Measurements from ENCODE around the gene DIS3L2. TPM values are rescaled to one million over a fixed set of nuclear protein-coding genes. Genes with fewer than 3 reads are reported as not detected.

Gene DIS3L2
- total RNA-seq, 1 experiment from 2014 or later: 28.5 TPM

GRCh38 chr2:231920795-231921194 lies 40.7 kb upstream of the DIS3L2 start (continued):
- no peak for TF ChIP-seq STAT6 (CRISPR knock-in tag; conservative IDR thresholded peaks at IDR 0.05; ENCODE audit: low read depth)
- no peak for TF ChIP-seq E2F5 (CRISPR knock-in tag; IDR thresholded peaks at IDR 0.05)

- Mint-ChIP-seq H3K4me1 (peaks cover 15% of the 10 kb centered on the region), H3K27ac (no peak overlapping the region), H3K27me3 (ENCODE audit: low read depth) (peaks cover 35% of the 10 kb centered on the region), H3K36me3 (no peaks in the 10 kb centered on the region), H3K9me3 (no peaks in the 10 kb centered on the region), H3K4me3 (no peak overlapping the region)
- DNase-seq (ENCODE audit: low spot score): no peak
- CTCF ChIA-PET: interaction anchor here (0.9 to 5.1 kb wide), 3 partner anchors 10 to 22 kb away, joined by 3 to 70 read pairs (median 3); no protein-coding TSS in a partner anchor
- POLR2A ChIA-PET: no interaction called here
- ATAC-seq: no peak
- TF ChIP-seq SMAD4 (CRISPR knock-in tag; IDR thresholded peaks at IDR 0.05) (no peak), TEAD1 (CRISPR knock-in tag; IDR thresholded peaks at IDR 0.05) (no peak)
Measured at GRCh38 chr2:231922311-231923009, 39.1 kb upstream of the DIS3L2 start.

- ATAC-seq (no peak), DNase-seq (ENCODE audit: low spot score) (no peak)
- H3K4me1 Mint-ChIP-seq: peaks cover 15% of the 10 kb centered on the region
- TF ChIP-seq ERG (CRISPR knock-in tag; IDR thresholded peaks at IDR 0.05) (no peak), E2F1 (CRISPR knock-in tag; IDR thresholded peaks at IDR 0.05) (no peak), ETV6 (CRISPR knock-in tag; IDR thresholded peaks at IDR 0.05) (no peak), ZNF423 (CRISPR knock-in tag; IDR thresholded peaks at IDR 0.05) (no peak), ZNF219 (CRISPR knock-in tag; IDR thresholded peaks at IDR 0.05; ENCODE audit: borderline replicate concordance) (no peak)
- no peaks in the 10 kb centered on the region for H3K36me3 Mint-ChIP-seq
- no peak overlapping the region for H3K4me3 Mint-ChIP-seq
- H3K9me3 Mint-ChIP-seq: no peaks in the 10 kb centered on the region
- CTCF ChIA-PET: interaction anchor here (5.1 kb wide), 1 partner anchor 22 kb away, joined by 70 read pairs; no protein-coding TSS in a partner anchor
- POLR2A ChIA-PET: no interaction called here
- peaks cover 40% of the 10 kb centered on the region for H3K27me3 Mint-ChIP-seq (ENCODE audit: low read depth)
- no peak overlapping the region for H3K27ac Mint-ChIP-seq
Measured at GRCh38 chr2:231923010-231923344, 38.5 kb upstream of the DIS3L2 start.

GRCh38 chr2:231923951-231924888 lies 37.3 kb upstream of the DIS3L2 start:
- DNase-seq (ENCODE audit: low spot score) (no peak), ATAC-seq (no peak)
- Mint-ChIP-seq H3K4me1 (peaks cover 15% of the 10 kb centered on the region), H3K9me3 (no peaks in the 10 kb centered on the region), H3K4me3 (peak overlapping the region; percentile 49), H3K27ac (no peak overlapping the region), H3K36me3 (no peaks in the 10 kb centered on the region), H3K27me3 (ENCODE audit: low read depth) (peaks cover 52% of the 10 kb centered on the region)
- POLR2A ChIA-PET: no interaction called here
- CTCF ChIA-PET: interaction anchor here (0.6 to 7.4 kb wide), 29 partner anchors 9 to 598 kb away, joined by 3 to 80 read pairs (median 6); no protein-coding TSS in a partner anchor
- TF ChIP-seq ATF6 (CRISPR knock-in tag; IDR thresholded peaks at IDR 0.05) (no peak), ATF2 (CRISPR knock-in tag; IDR thresholded peaks at IDR 0.05; ENCODE audit: borderline replicate concordance, low read depth) (no peak), AR (CRISPR knock-in tag; IDR thresholded peaks at IDR 0.05) (no peak), NR1H2 (CRISPR knock-in tag; IDR thresholded peaks at IDR 0.05) (no peak)

Data from WTC11 (cell line).